HUES64 (cell line): ENCODE data around the gene CCDC71.

Experiments
- H3K27ac ChIP-seq: 2 replicates; pipeline ENCODE4 v1.7.0; 2013; ENCODE audit warnings: low read depth, low read length, inconsistent platforms
- H3K27me3 ChIP-seq: 2 replicates; pipeline ENCODE4 v1.6.1; 2013; ENCODE audit warnings: mild to moderate bottlenecking, low read length; ENCODE audit not compliant: insufficient read depth
- H3K36me3 ChIP-seq: 2 replicates; pipeline ENCODE4 v1.6.1; 2013; ENCODE audit warnings: mild to moderate bottlenecking, low read length; ENCODE audit not compliant: insufficient read depth
- H3K4me1 ChIP-seq: 2 replicates; pipeline ENCODE4 v1.6.1; 2013; ENCODE audit warnings: mild to moderate bottlenecking, low read length, moderate library complexity; ENCODE audit not compliant: insufficient read depth
- H3K4me3 ChIP-seq: 2 replicates; pipeline ENCODE4 v1.5.1; 2013; ENCODE audit warnings: mild to moderate bottlenecking, low read length, moderate library complexity
- H3K9ac ChIP-seq: 2 replicates; pipeline ENCODE4 v1.6.1; 2013; ENCODE audit warnings: mild to moderate bottlenecking, low read depth, low read length
- H3K9me3 ChIP-seq: 2 replicates; pipeline ENCODE4 v1.6.1; 2013; ENCODE audit warnings: low read depth, low read length; ENCODE audit not compliant: insufficient read depth
- WGBS: fragments of 150-250, 120-280 bp; methylation state at CpG from one replicate; pipeline ENCODE4 v1.1.7; 2013; ENCODE audit warnings: missing lambda C conversion rate; 5-methylcytosine and 5-hydroxymethylcytosine counted together

Gene CCDC71

GRCh38 chr3:49124991-49125670, 41.0 kb downstream of the CCDC71 start:
- Histone ChIP-seq H3K36me3 (peaks cover 27% of the 10 kb centered on the region), H3K9ac (no peak overlapping the region)

GRCh38 chr3:49124203-49124602, 41.9 kb downstream of the CCDC71 start:
- Histone ChIP-seq H3K36me3 (peaks cover 27% of the 10 kb centered on the region), H3K27me3 (no peaks in the 10 kb centered on the region), H3K27ac (no peak overlapping the region), H3K9ac (no peak overlapping the region), H3K4me3 (no peak overlapping the region), H3K4me1 (peaks cover 6% of the 10 kb centered on the region; the same call in 1 of the 2 replicates), H3K9me3 (no peaks in the 10 kb centered on the region)
- WGBS = 94% methylated on average over 7 of the region's 7 CpGs

More at GRCh38 chr3:49124991-49125670, 41.0 kb downstream of the CCDC71 start:
- H3K4me3 ChIP-seq = no peak overlapping the region
- H3K27me3 ChIP-seq = no peaks in the 10 kb centered on the region
- no peak overlapping the region for H3K27ac ChIP-seq
- H3K9me3 ChIP-seq = no peaks in the 10 kb centered on the region
- 90% methylated on average over 14 of the region's 14 CpGs for WGBS
- no peaks in the 10 kb centered on the region for H3K4me1 ChIP-seq

GRCh38 chr3:49123687-49124086, 42.4 kb downstream of the CCDC71 start:
- H3K27ac ChIP-seq = no peak overlapping the region
- WGBS = 97% methylated on average over 17 of the region's 17 CpGs
- peaks cover 33% of the 10 kb centered on the region for H3K36me3 ChIP-seq

GRCh38 chr3:49122886-49123545, 43.1 kb downstream of the CCDC71 start:
- H3K9me3 ChIP-seq = no peaks in the 10 kb centered on the region
- H3K4me3 ChIP-seq = no peak overlapping the region
- H3K27ac ChIP-seq = no peak overlapping the region
- peaks cover 6% of the 10 kb centered on the region; the same call in 1 of the 2 replicates for H3K4me1 ChIP-seq
- peaks cover 39% of the 10 kb centered on the region for H3K36me3 ChIP-seq
- WGBS = 95% methylated on average over 17 of the region's 17 CpGs
- no peak overlapping the region for H3K9ac ChIP-seq
- no peaks in the 10 kb centered on the region for H3K27me3 ChIP-seq

More at GRCh38 chr3:49123687-49124086, 42.4 kb downstream of the CCDC71 start:
- Histone ChIP-seq H3K4me1 (peaks cover 6% of the 10 kb centered on the region; the same call in 1 of the 2 replicates), H3K4me3 (no peak overlapping the region), H3K9me3 (no peaks in the 10 kb centered on the region), H3K27me3 (no peaks in the 10 kb centered on the region), H3K9ac (no peak overlapping the region)

GRCh38 chr3:49122451-49122850, 43.7 kb downstream of the CCDC71 start:
- H3K4me3 ChIP-seq = no peak overlapping the region
- 97% methylated on average over 7 of the region's 7 CpGs for WGBS
- no peaks in the 10 kb centered on the region for H3K27me3 ChIP-seq
- H3K4me1 ChIP-seq = peaks cover 6% of the 10 kb centered on the region; the same call in 1 of the 2 replicates
- H3K36me3 ChIP-seq = peaks cover 45% of the 10 kb centered on the region
- no peaks in the 10 kb centered on the region for H3K9me3 ChIP-seq
- no peak overlapping the region for H3K9ac ChIP-seq
- no peak overlapping the region for H3K27ac ChIP-seq

GRCh38 chr3:49122022-49122421, 44.1 kb downstream of the CCDC71 start:
- Histone ChIP-seq H3K27ac (no peak overlapping the region), H3K36me3 (peaks cover 49% of the 10 kb centered on the region), H3K4me3 (no peak overlapping the region), H3K9me3 (no peaks in the 10 kb centered on the region), H3K9ac (no peak overlapping the region), H3K4me1 (peaks cover 6% of the 10 kb centered on the region; the same call in 1 of the 2 replicates), H3K27me3 (no peaks in the 10 kb centered on the region)
- WGBS = 95% methylated on average over 12 of the region's 12 CpGs

- Histone ChIP-seq H3K36me3 (peaks cover 57% of the 10 kb centered on the region), H3K4me3 (peak overlapping the region; percentile 79), H3K27ac (peak overlapping the region; percentile 98), H3K9ac (peak overlapping the region; percentile 87), H3K27me3 (no peaks in the 10 kb centered on the region), H3K4me1 (peaks cover 6% of the 10 kb centered on the region; the same call in 1 of the 2 replicates), H3K9me3 (no peaks in the 10 kb centered on the region)
- 86% methylated on average over 17 of the region's 17 CpGs for WGBS
Measured at GRCh38 chr3:49121132-49121736, 44.9 kb downstream of the CCDC71 start.

GRCh38 chr3:49120438-49121131, 45.5 kb downstream of the CCDC71 start, which contains the start of gene USP19:
Gene USP19, minus strand, starts transcription at chr3:49120823. Its CDS starts 1,678 bp downstream, at chr3:49119145.
- Histone ChIP-seq H3K4me3 (peak within 1 kb of the TSS; percentile 79), H3K4me1 (peaks cover 6% of the 10 kb centered on the region; the same call in 1 of the 2 replicates), H3K36me3 (peaks cover 61% of the 10 kb centered on the region), H3K27ac (peak within 1 kb of the TSS; percentile 98), H3K9ac (peak within 1 kb of the TSS; percentile 87), H3K27me3 (no peaks in the 10 kb centered on the region), H3K9me3 (no peaks in the 10 kb centered on the region)
- 1% methylated on average over 70 of the region's 70 CpGs for WGBS

GRCh38 chr3:49120096-49120437, 46.1 kb downstream of the CCDC71 start:
- Histone ChIP-seq H3K4me1 (peaks cover 6% of the 10 kb centered on the region; the same call in 1 of the 2 replicates), H3K9me3 (no peaks in the 10 kb centered on the region), H3K27me3 (no peaks in the 10 kb centered on the region), H3K9ac (peak overlapping the region; percentile 87), H3K4me3 (peak overlapping the region; percentile 79), H3K27ac (peak overlapping the region; percentile 98; the same call in 1 of the 2 replicates), H3K36me3 (peaks cover 66% of the 10 kb centered on the region)
- 4% methylated on average over 9 of the region's 9 CpGs for WGBS

- H3K9me3 ChIP-seq = no peaks in the 10 kb centered on the region
- H3K4me3 ChIP-seq = peak overlapping the region; percentile 79
- H3K27ac ChIP-seq = no peak overlapping the region
- peak overlapping the region; percentile 87 for H3K9ac ChIP-seq
- peaks cover 6% of the 10 kb centered on the region; the same call in 1 of the 2 replicates for H3K4me1 ChIP-seq
- WGBS = 87% methylated on average over 3 of the region's 3 CpGs
- H3K27me3 ChIP-seq = no peaks in the 10 kb centered on the region
- peaks cover 69% of the 10 kb centered on the region for H3K36me3 ChIP-seq
Measured at GRCh38 chr3:49119439-49119838, 46.7 kb downstream of the CCDC71 start.
